ENCODE data around the gene OSBPL9.

DNA sequence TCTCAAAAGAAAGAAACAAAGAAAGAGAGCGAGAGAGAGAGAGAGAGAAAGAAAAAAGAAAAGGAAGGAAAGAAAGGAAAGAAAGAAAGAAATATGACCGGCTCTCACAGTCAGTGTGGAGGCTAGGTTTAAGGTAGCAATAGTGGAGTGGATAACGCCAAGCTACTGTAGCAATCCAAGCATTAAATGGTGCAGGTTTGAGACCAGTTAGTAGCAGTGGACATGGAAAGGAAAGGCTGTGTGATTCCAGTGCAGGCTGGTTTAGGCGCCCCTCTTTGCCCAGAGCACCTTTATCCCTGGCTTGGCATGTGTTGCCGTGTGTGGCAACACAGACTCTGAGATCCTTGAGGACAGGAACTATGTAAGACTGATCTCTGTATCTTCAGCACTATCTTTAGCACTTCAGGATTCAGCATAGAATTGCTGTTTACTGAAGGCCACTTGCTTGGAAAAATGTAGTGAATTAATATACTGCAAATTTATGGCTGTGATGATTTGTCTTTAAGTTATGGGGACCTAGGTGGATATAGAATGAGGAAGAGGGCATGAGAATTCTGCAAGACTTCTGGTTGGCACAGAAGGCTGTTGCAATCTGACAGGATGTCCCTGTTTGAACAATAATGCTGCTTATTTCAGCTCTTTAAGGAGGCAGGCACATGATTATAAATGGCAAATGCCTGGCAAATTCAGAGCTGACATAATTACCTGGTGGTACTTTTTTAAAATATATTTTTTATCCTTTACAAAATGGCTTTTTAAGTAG, 10.8 kb upstream of the OSBPL9 start:
- TF ChIP-seq, protein P1, sequence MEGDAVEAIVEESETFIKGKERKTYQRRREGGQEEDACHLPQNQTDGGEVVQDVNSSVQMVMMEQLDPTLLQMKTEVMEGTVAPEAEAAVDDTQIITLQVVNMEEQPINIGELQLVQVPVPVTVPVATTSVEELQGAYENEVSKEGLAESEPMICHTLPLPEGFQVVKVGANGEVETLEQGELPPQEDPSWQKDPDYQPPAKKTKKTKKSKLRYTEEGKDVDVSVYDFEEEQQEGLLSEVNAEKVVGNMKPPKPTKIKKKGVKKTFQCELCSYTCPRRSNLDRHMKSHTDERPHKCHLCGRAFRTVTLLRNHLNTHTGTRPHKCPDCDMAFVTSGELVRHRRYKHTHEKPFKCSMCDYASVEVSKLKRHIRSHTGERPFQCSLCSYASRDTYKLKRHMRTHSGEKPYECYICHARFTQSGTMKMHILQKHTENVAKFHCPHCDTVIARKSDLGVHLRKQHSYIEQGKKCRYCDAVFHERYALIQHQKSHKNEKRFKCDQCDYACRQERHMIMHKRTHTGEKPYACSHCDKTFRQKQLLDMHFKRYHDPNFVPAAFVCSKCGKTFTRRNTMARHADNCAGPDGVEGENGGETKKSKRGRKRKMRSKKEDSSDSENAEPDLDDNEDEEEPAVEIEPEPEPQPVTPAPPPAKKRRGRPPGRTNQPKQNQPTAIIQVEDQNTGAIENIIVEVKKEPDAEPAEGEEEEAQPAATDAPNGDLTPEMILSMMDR (IDR thresholded peaks at IDR 0.05 in 2 of 3, conservative IDR thresholded peaks at IDR 0.05 in 1 of 3; ENCODE audit: borderline replicate concordance in 1 of 3, insufficient read depth in 1 of 3, low read depth in 2 of 3, low read length in 2 of 3), result no peak
- TF ChIP-seq POLR2A (IDR thresholded peaks at IDR 0.05; ENCODE audit: borderline replicate concordance, extremely low read depth, insufficient read depth, insufficient read length) (no peak), EZH2phosphoT487 (IDR thresholded peaks at IDR 0.05; ENCODE audit: borderline replicate concordance) (no peak)
